Lower lobe of right lung (tissue), 2 donors: ENCODE measurements around the gene CASP7. TPM values are rescaled to one million over a fixed set of nuclear protein-coding genes. Genes with fewer than 3 reads are reported as not detected.

Experiments
- ATAC-seq, 2 donors: fragments of 200-7000 bp; cut with Tn5 transposase; one replicate each; pipeline ENCODE4 v1.9.1; 2020 to 2022; ENCODE audit warnings: mild to moderate bottlenecking in 2 of 2, moderate library complexity in 2 of 2
- DNase-seq: peaks from one replicate; pipeline ENCODE4 v3.0.0-alpha.2; 2020
- H3K27ac ChIP-seq: fragments of 200-600 bp; one replicate; pipeline ENCODE4 v1.8.0; 2022
- H3K27me3 ChIP-seq: fragments of 200-600 bp; one replicate; pipeline ENCODE4 v1.8.0; 2022; ENCODE audit warnings: low read depth
- H3K36me3 ChIP-seq: fragments of 200-600 bp; one replicate; pipeline ENCODE4 v1.8.0; 2022; ENCODE audit warnings: mild to moderate bottlenecking
- H3K4me1 ChIP-seq: fragments of 200-600 bp; one replicate; pipeline ENCODE4 v1.8.0; 2022
- H3K4me3 ChIP-seq: fragments of 200-600 bp; one replicate; pipeline ENCODE4 v1.8.0; 2022; ENCODE audit warnings: mild to moderate bottlenecking
- H3K9me3 ChIP-seq: fragments of 200-600 bp; one replicate; pipeline ENCODE4 v1.8.0; 2022
- intact Hi-C: fragments of 100-400 bp; cut with DNase I; formaldehyde crosslinking; loops from one replicate; pipeline ENCODE4 v1.11.0; 2022
- total RNA-seq: library from RNA; stranded (reverse); fragmentation: NEBNext Ultra II Directional; extraction: Animal tissue kit (Norgen Biotek cat#: 25700); gene quantifications from one replicate; pipeline ENCODE4 v1.2.1, GENCODE V29; 2021
- TF ChIP-seq, protein P1 (sequence below): fragments of 200-600 bp; IDR thresholded peaks from one replicate; pipeline ENCODE4 v1.8.0; 2022; ENCODE audit warnings: antibody characterized with exemption, mild to moderate bottlenecking
- donor health status: DM: no; HTN: yes; CAD: no; lungs with severe emphysema.

Gene CASP7
- total RNA-seq, 1 donor from 2014 or later: 36.3 TPM

DNA sequence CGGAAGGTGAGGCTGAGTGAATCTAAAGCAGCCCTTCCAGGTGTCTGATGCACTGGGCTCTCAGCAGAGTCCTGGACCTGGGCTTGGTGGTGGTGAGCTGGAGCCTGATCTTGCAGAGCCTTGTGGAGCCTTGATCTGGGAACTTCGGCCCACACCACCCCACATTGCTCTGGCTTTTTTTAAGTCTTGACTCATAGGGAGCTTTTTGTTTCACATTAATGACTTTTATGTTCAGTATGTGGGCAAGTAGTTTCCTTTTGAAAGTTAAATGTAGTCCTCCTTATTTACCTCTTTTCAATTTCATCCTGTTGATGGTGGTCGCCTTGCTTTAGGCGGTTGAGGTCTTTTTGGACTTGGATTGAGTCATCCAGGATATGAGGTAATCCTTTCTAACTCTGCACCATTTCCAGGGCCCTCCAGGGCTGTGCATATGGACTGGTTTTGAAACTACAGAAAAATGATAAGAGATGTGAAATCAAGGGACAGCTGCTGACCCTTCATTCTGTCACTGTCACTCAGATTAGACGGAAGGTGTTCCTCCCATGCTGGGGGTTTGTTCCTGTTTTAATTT, 12.9 kb upstream of the CASP7 start:
- intact Hi-C loops: no loop called here
- no peaks in the 10 kb centered on the region for H3K27me3 ChIP-seq
- ATAC-seq: no peak

DNA sequence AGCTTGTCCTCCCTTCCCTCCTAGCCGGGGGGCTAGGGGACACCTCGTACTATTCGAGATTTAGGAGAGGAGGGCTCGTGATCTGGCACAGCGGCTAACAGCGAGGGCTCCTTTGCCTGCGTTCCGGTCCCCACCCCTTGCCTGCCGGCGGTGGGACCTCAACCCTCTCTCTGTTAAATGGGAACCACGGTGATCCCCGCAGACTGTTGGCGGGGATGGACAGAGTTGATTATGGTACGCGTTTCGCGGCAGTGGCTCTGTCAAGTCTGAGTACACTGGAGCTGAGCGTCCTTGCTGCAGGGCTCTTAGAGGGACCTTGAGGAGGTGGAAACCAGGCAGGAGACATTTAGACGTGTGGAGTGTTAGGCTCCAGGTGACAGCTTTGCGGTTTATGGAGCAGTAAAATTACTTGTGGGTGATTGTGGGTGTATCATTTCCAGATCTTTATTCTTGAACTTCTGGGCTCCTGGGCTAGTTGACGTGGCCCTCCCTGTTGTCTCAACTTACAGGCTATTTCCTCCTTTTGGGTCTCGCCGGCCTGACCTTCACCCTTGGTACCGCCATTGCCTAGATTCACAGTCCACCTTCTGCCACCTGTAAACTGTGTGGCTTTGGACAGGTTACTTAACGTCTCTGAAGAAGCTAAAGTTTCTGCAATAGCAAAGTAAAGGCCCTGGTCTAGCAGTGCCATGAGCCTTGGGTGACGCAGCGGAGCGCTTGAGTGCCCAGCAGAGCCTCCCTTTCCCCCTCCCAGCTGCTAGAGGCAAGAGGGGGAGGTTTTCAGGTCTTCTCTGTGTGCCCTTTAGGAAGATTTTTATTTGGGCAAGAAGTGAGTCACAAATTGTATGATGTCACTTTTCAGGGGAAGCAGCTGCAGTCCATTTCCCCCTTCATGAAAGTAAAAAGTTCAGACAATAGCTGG, 739 bp downstream of the CASP7 start:
- H3K9me3 ChIP-seq: peaks cover 7% of the 10 kb centered on the region
- peak overlapping the region; percentile 94 for H3K27ac ChIP-seq
- no peaks in the 10 kb centered on the region for H3K27me3 ChIP-seq
- H3K36me3 ChIP-seq: no peaks in the 10 kb centered on the region
- ATAC-seq (peak; percentile 60 to 73), DNase-seq (peak; percentile 67)
- peak overlapping the region; percentile 98 for H3K4me3 ChIP-seq
- H3K4me1 ChIP-seq: peaks cover 25% of the 10 kb centered on the region
- intact Hi-C loops: no loop called here
- TF ChIP-seq, protein P1, sequence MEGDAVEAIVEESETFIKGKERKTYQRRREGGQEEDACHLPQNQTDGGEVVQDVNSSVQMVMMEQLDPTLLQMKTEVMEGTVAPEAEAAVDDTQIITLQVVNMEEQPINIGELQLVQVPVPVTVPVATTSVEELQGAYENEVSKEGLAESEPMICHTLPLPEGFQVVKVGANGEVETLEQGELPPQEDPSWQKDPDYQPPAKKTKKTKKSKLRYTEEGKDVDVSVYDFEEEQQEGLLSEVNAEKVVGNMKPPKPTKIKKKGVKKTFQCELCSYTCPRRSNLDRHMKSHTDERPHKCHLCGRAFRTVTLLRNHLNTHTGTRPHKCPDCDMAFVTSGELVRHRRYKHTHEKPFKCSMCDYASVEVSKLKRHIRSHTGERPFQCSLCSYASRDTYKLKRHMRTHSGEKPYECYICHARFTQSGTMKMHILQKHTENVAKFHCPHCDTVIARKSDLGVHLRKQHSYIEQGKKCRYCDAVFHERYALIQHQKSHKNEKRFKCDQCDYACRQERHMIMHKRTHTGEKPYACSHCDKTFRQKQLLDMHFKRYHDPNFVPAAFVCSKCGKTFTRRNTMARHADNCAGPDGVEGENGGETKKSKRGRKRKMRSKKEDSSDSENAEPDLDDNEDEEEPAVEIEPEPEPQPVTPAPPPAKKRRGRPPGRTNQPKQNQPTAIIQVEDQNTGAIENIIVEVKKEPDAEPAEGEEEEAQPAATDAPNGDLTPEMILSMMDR: no peak

More for the DNA sequence above, 12.9 kb upstream of the CASP7 start:
- TF ChIP-seq, protein P1: no peak
- H3K27ac ChIP-seq: no peak overlapping the region
- no peak overlapping the region for H3K4me3 ChIP-seq
- H3K4me1 ChIP-seq: no peaks in the 10 kb centered on the region
- peaks cover 3% of the 10 kb centered on the region for H3K9me3 ChIP-seq
- no peaks in the 10 kb centered on the region for H3K36me3 ChIP-seq
- DNase-seq: no peak

DNA sequence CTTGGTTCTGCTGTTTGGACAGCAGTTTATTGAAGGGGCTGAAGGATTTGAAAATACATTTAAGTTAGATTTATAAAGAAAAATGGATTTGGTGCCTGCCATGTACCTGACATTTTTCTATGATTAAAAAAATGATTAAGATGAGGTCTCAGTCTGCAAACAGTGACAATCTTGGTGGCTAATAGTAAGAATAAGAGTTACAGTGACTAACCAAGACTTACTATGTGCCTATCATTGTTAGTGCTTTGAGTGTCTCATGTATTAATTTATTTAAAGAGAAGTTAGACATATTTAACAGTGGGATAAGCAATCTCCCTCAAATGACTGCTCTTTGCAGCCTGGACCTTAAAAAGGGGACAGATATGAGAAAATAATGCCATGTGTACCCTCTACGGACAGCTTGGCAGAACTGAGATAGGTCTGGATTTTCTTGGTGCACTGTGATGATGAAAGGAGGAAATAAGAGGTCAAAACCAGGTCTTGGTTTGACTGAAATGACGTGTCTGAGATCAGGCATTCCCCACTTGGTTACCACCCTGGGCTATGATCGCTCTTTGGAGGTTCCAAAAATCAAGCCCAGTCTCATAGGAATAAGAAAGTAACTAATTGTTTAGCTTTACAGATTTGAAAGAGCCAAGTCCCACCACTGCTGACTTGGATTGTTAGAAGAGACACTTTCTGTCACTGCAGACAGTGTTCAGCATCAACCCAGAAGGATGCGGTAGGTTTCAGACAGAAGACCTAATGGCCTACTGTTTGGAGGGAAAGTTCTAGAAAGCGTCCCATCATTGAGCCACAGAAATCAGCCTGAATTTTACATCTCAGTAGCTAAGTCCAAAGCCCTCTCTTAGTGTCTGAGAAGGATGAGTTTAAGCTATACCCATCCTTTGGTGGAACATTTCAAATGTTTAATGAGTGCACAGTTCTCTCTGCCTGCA, 2.1 kb downstream of the CASP7 start:
- DNase-seq: no peak
- intact Hi-C loops: no loop called here
- Histone ChIP-seq H3K4me1 (peaks cover 25% of the 10 kb centered on the region), H3K27me3 (no peaks in the 10 kb centered on the region), H3K4me3 (no peak overlapping the region), H3K36me3 (no peaks in the 10 kb centered on the region), H3K27ac (peak overlapping the region; percentile 94), H3K9me3 (peaks cover 10% of the 10 kb centered on the region)
- no peak for ATAC-seq
- TF ChIP-seq, protein P1: no peak

DNA sequence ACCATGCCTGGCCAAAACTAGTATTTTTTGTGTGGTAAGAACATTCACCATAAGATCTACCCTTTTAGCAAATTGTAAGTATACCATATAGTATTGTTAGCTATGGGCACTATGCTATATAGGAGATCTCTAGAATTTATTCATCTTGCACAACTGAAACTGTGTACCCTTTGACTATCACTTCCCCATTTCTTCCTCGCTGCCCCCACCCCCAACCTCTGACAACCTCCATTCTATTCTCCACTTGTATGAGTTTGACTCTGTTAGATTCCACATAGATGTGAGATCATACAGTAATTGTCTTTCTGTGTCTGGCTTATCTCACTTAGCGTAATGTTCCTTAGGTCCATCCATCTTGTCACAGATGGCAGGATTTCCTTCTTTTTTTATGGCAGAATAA, 3.6 kb downstream of the CASP7 start:
- no peak overlapping the region for H3K27ac ChIP-seq
- ATAC-seq (no peak), DNase-seq (no peak)
- no peaks in the 10 kb centered on the region for H3K36me3 ChIP-seq
- intact Hi-C loops: no loop called here
- no peaks in the 10 kb centered on the region for H3K27me3 ChIP-seq
- TF ChIP-seq, protein P1: no peak
- peaks cover 18% of the 10 kb centered on the region for H3K9me3 ChIP-seq
- H3K4me1 ChIP-seq: peaks cover 25% of the 10 kb centered on the region
- no peak overlapping the region for H3K4me3 ChIP-seq

DNA sequence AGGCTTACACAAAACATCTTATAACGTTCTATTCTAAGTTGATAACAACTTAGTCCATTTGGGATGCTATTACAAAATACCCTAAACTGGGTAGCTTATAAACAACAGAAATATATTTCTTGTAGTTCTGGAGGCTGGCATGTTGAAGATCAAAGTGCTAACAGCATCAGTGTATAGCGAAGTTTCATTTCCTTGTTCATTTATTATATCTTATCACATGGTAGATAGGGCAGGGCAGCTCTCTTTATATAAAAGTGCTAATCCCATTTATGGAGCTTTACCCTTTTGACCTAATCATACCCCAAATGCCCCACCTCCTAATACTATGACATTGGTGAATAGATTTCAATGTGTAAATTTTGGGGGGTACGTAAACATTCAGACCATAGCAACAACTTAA, 6.3 kb downstream of the CASP7 start:
- no peaks in the 10 kb centered on the region for H3K27me3 ChIP-seq
- ATAC-seq (no peak), DNase-seq (no peak)
- no peak overlapping the region for H3K27ac ChIP-seq
- H3K4me1 ChIP-seq: peaks cover 20% of the 10 kb centered on the region
- TF ChIP-seq, protein P1: no peak
- intact Hi-C loops: no loop called here
- H3K9me3 ChIP-seq: peaks cover 18% of the 10 kb centered on the region
- H3K36me3 ChIP-seq: no peaks in the 10 kb centered on the region
- no peak overlapping the region for H3K4me3 ChIP-seq
